Nephron (organoid): ENCODE measurements around the gene SLC6A13.
"Not testable (repeated sequence)": the region's sequence is repeated elsewhere in the genome, so short reads cannot be mapped to it uniquely, and the experiment has no call there.

Source experiments
- H3K27ac Mint-ChIP-seq, 3 experiments: 2 replicates each; pipeline ENCODE4 v1.8.0; 2020; ENCODE audit warnings: mixed read lengths in 3 of 3, mild to moderate bottlenecking in 2 of 3, moderate library complexity in 1 of 3
- H3K27me3 Mint-ChIP-seq: 2 replicates; pipeline ENCODE4 v1.8.0; 2021; ENCODE audit warnings: low read depth, mild to moderate bottlenecking, moderate library complexity, mixed read lengths
- H3K36me3 Mint-ChIP-seq: 2 replicates; pipeline ENCODE4 v1.8.0; 2020; ENCODE audit warnings: low read depth, mixed read lengths
- H3K4me1 Mint-ChIP-seq: 2 replicates; pipeline ENCODE4 v1.8.0; 2020; ENCODE audit warnings: mixed read lengths
- H3K4me3 Mint-ChIP-seq, 3 experiments: 2 replicates each; pipeline ENCODE4 v1.8.0; 2020; ENCODE audit warnings: mild to moderate bottlenecking in 3 of 3, mixed read lengths in 3 of 3, moderate library complexity in 2 of 3
- H3K9me3 Mint-ChIP-seq: 2 replicates; pipeline ENCODE4 v1.8.0; 2020; ENCODE audit warnings: mixed read lengths
- TF ChIP-seq, protein P1 (sequence below), 3 experiments: fragments of 200-600 bp; sonication (generic); IDR thresholded peaks; one replicate each; pipeline ENCODE4 v1.5.0; 2021; ENCODE audit warnings: antibody characterized with exemption in 3 of 3; ENCODE audit not compliant: unreplicated experiment in 3 of 3

SLC6A13 gene

GRCh38 chr12:190881-191280 lies 71.8 kb downstream of the SLC6A13 start:
- H3K4me3 Mint-ChIP-seq = no peak overlapping the region
- H3K36me3 Mint-ChIP-seq = no peaks in the 10 kb centered on the region
- no peak overlapping the region for H3K27ac Mint-ChIP-seq
- H3K9me3 Mint-ChIP-seq = no peaks in the 10 kb centered on the region
- peaks cover 15% of the 10 kb centered on the region for H3K27me3 Mint-ChIP-seq
- TF ChIP-seq, protein P1, sequence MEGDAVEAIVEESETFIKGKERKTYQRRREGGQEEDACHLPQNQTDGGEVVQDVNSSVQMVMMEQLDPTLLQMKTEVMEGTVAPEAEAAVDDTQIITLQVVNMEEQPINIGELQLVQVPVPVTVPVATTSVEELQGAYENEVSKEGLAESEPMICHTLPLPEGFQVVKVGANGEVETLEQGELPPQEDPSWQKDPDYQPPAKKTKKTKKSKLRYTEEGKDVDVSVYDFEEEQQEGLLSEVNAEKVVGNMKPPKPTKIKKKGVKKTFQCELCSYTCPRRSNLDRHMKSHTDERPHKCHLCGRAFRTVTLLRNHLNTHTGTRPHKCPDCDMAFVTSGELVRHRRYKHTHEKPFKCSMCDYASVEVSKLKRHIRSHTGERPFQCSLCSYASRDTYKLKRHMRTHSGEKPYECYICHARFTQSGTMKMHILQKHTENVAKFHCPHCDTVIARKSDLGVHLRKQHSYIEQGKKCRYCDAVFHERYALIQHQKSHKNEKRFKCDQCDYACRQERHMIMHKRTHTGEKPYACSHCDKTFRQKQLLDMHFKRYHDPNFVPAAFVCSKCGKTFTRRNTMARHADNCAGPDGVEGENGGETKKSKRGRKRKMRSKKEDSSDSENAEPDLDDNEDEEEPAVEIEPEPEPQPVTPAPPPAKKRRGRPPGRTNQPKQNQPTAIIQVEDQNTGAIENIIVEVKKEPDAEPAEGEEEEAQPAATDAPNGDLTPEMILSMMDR (IDR thresholded peaks at IDR 0.05; ENCODE audit: unreplicated experiment in 3 of 3) = no peak
- H3K4me1 Mint-ChIP-seq = no peaks in the 10 kb centered on the region

GRCh38 chr12:189622-189962 lies 73.0 kb downstream of the SLC6A13 start:
- Mint-ChIP-seq H3K4me1 (no peaks in the 10 kb centered on the region), H3K27me3 (peaks cover 16% of the 10 kb centered on the region), H3K4me3 (no peak overlapping the region), H3K27ac (no peak overlapping the region), H3K9me3 (no peaks in the 10 kb centered on the region), H3K36me3 (no peaks in the 10 kb centered on the region)
- TF ChIP-seq, protein P1 (IDR thresholded peaks at IDR 0.05; ENCODE audit: unreplicated experiment in 3 of 3) = no peak

DNA sequence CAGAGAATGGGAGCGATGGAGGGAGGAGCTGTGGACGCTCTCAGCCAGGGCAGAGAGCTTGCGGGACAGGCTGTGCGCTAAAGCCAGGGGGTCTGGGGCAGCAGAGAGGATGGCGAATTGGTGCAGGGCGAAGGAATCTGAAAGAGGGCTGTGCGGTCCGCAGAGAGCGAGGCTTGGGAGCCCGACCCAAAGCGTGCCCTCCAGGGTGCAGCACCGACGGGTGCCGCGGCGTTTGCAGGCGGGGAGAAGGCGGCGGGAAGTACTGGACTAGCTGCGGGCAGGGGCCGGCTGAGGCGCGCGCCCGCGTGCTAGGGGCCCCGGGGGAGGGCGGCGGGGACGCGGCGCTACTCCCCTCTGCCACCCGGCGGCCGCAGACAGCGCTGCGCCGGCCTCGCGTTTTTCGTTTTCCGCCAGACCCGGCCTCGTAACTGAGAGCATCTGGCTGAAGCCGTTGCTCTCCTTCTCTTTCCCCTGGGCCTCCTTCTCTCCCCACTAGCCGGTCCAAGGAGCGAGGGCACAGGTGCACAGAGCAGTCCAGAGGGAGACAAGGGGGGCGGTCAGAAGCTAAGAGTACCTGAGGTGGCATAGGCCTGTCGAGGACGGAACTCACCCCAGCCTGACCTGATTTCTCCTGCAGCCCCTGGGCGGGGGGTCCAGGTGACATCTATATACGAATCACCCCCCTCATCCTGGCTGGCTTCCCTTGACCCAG lies 73.6 kb downstream of the SLC6A13 start:
- Mint-ChIP-seq H3K4me3 (peak overlapping the region; percentile 89), H3K27me3 (peaks cover 16% of the 10 kb centered on the region), H3K36me3 (no peaks in the 10 kb centered on the region), H3K4me1 (no peaks in the 10 kb centered on the region), H3K9me3 (no peaks in the 10 kb centered on the region), H3K27ac (peak overlapping the region; percentile 50 to 92 (median 68))
- TF ChIP-seq, protein P1 (IDR thresholded peaks at IDR 0.05; ENCODE audit: unreplicated experiment in 3 of 3) = peak; percentile 92 to 96 (median 94)

GRCh38 chr12:187986-188909 lies 74.4 kb downstream of the SLC6A13 start:
- not testable (repeated sequence) for H3K36me3 Mint-ChIP-seq, H3K9me3 Mint-ChIP-seq, H3K4me1 Mint-ChIP-seq
- H3K4me3 Mint-ChIP-seq = peak overlapping the region; percentile 89
- peak overlapping the region in 2 of 3 experiments; percentile 68 to 92 for H3K27ac Mint-ChIP-seq
- peaks cover 21% of the 10 kb centered on the region for H3K27me3 Mint-ChIP-seq

GRCh38 chr12:186006-186625 lies 76.5 kb downstream of the SLC6A13 start:
- Mint-ChIP-seq H3K9me3 (no peaks in the 10 kb centered on the region), H3K27ac (peak overlapping the region in 2 of 3 experiments; percentile 27 to 60), H3K4me3 (no peak overlapping the region), H3K27me3 (peaks cover 17% of the 10 kb centered on the region), H3K4me1 (no peaks in the 10 kb centered on the region), H3K36me3 (no peaks in the 10 kb centered on the region)
- TF ChIP-seq, protein P1 (IDR thresholded peaks at IDR 0.05; ENCODE audit: unreplicated experiment in 3 of 3) = no peak

DNA sequence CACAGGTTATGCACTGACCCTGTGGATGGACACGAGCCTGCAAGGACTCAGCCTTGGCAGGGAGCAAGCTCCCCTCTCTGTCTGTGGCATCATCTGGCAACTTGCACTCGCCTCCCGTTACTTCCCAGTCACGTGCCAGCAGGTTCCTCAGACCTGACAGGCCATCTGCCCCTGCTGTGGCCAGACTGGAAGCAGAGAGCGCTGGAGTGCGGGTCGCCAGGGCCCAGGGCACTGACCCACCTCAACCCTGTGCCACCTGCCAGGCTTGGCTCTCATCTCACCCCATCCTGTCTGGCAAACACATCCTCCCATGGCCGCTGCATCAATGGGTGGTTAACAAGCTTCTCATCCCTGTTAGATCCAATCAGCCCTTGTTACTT lies 77.1 kb downstream of the SLC6A13 start:
- Mint-ChIP-seq H3K27ac (peak overlapping the region in 1 of 3 experiments; percentile 60), H3K27me3 (peaks cover 18% of the 10 kb centered on the region), H3K4me1 (peaks cover under 1% of the 10 kb centered on the region), H3K36me3 (no peaks in the 10 kb centered on the region), H3K9me3 (no peaks in the 10 kb centered on the region), H3K4me3 (no peak overlapping the region)
- TF ChIP-seq, protein P1 (IDR thresholded peaks at IDR 0.05; ENCODE audit: unreplicated experiment in 3 of 3) = no peak
